HG03460 (cell line): Measurements from ENCODE around the gene TRPV5.

Experiments
- ATAC-seq: cut with Tn5 transposase; IDR thresholded peaks from one replicate; pipeline ENCODE4 v1.9.1; 2021; ENCODE audit not compliant: unreplicated experiment

The TRPV5 gene

DNA sequence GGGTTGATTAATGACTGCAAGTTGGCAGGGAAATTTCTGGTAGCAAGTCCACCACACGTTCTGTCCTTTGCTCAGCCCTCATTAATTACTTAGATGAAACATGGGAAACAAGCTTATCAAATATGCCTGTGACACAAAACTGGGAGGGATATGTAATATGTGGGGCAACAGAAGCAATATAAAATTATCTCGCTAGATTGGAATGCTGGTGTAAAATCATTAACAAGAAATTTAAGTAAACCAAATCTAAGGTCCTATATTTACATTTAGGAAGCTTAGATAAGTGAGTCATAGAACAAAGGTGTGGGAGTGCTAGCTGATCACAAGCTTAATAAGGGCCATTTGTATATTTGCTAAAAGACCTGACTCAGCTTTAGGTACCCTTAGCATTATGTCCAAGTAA is 23.5 kb downstream of the TRPV5 start:
- ATAC-seq, result no peak

DNA sequence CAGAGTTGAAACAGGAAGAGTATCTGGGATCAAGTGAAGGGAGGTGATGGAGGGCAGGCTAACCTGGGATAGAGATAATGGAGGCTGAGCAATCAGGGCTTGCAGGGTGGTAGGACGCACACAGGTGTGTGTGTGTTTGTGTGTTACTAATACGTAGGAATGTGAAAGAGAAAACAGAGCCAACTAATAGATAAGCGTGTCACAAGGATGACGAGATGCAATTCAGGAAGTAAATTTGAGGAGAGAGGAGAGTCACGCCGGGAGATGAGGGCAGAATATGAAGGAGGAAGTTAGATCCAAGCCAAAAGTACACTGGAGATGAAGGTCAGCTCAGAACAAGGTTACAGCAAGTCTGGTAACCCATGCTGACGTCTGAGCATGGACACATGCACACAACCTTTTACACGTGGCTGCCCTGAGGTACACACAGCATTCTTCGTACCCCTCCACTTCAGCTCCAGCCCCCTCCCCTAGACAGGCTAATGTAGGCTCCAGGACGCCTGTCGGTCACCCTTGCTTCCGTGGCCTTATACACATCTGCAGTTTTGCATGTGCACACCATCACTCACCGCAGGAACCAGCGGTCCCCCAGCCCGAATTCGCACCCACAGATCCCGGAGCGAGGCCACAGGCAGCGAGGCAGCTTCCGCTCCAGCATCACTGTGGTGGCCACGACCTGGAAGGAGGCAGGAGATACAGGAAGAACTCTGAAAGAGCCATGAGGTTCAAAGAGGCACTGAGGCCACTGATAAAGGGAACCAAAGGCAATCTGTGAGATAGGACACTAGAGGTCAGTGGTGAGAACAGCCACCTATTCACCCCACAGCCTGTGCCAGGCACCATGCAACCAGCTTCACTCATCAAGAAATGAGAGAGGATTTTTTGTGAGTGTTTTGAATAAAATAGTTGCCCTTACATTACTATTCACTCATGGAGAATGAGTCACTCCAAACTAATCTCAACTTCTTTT is 24.3 kb downstream of the TRPV5 start:
- no peak for ATAC-seq

DNA sequence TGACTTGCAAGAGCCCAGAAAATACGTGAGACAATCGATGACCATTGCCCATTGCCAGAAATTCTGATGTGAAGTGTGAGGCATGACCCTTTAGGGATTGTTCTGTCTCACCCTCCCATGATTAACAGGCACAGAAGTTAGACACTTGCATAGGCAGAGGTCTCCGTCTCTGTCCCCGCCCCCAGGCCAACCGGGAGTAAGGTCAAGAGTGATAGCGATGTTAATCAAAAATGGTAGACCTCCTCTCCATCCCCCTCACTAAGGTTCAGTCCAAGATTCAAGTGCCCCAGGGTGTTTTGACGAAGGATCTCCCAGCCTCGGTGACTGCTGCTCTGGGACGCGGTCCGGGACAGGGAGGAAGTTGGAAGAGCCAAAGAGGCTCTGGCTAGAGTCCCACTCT is 25.3 kb downstream of the TRPV5 start:
- ATAC-seq, result no peak

DNA sequence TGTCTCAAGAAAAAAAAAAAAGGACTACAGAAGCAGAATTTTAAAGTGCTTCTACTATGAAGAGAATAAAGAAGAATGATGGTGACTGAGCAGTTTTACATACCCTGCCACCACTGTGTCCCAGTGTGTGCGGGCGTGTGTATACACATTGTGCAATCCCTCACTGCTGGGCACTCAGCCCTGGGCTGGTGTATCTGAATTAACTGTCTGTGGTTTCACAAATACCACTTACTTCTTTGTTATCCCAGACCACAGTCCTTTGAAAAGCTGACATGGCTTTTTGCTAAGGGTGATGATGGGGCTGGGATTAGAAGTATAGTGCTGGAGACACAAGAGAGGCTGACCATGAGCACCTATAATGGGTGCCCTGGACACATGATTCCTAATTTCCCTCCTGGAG is 26.9 kb downstream of the TRPV5 start:
- no peak for ATAC-seq

DNA sequence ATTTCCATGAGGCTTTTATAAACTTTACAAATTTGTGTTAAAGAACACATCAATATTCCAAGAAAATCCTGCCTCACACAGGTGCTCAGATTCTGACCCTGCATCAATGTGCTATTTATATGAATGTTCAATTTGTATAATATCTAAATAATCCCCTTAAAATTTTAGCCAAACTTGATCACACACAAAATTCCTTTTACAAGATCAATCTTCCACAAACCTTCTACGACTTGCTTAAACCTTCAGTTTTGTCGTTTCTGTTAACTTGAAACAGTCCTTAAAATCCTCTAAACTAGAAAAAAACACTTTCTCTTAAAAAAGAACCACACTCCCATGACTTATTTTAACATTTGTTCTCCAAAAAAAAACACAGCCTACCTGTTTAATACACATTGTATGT is 27.8 kb downstream of the TRPV5 start:
- no peak for ATAC-seq

DNA sequence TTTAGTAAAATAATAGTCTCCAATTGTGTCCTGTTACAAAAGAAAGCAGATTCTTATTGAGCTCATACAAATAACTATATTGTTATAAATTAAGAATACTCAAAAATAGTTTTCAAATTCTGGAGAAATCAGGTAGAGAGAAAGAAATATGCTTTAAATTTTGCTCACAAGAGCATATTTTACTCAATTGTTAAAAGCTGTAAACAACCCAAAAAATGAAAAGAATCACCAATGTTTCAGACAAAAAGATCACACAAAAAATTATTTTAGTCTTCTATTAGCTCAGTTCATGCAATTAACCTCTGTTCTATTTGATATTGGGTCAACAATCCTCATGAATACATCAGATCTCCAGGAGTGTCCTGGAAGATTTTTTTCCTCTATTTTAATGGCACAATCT is 29.4 kb downstream of the TRPV5 start:
- ATAC-seq, result no peak

DNA sequence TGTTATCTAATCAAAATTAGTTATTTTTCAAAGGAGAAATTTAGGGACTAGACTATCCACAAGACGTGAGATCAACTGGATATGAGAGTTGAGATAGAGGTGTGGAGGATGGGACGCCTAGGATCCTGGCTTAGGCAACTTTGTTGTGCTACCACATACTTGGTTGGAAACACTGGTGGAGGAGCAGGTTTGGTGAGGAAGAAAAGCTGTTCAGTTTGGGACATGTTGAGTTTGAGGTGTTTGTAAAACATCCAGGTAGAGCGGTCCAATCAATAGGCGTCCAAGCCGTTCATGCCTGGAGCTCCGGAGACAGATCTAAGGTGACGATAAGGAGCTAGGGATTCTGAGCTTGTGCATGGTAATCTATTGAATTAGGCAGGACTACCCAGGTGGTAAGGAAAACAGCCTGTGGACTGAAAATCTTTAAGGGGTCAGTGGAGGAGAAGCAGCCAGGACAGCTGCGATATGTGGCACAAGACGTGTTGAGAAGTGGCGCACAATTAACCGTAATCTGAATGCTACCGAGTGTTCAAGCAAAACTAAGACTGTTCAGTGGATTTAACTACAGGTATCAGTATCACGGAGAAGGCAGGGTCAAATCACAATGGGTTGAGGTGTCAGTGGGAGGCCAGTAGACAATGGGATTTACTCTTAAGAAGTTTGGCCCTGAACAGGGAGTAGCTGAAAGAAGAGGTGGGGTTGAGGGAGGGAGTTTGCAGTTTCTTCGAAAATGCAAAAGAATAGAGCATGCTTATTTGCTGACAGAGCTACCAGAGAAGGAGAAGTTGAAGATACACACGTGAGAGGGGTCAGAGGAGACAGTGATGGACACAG is 31.9 kb downstream of the TRPV5 start:
- no peak for ATAC-seq

DNA sequence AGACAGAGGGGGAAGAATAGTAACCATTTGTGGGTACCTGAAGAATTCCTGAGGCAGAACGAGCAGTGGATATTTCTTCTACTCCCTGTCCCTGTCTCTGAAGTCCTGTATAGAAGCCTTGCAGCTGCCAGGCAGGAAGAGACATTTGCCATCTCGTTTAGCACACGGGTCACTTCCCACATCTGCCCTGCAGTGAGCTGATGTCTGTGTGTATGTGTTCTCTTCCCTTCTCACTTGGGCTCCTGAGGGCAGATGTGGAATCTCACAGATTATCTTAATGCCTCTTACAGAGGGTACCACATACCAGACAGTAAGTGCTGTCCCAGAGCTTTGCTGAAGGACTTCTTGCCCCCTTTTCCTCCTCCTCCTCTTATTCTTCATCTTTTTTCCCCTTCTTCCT is 33.9 kb downstream of the TRPV5 start:
- no peak for ATAC-seq

DNA sequence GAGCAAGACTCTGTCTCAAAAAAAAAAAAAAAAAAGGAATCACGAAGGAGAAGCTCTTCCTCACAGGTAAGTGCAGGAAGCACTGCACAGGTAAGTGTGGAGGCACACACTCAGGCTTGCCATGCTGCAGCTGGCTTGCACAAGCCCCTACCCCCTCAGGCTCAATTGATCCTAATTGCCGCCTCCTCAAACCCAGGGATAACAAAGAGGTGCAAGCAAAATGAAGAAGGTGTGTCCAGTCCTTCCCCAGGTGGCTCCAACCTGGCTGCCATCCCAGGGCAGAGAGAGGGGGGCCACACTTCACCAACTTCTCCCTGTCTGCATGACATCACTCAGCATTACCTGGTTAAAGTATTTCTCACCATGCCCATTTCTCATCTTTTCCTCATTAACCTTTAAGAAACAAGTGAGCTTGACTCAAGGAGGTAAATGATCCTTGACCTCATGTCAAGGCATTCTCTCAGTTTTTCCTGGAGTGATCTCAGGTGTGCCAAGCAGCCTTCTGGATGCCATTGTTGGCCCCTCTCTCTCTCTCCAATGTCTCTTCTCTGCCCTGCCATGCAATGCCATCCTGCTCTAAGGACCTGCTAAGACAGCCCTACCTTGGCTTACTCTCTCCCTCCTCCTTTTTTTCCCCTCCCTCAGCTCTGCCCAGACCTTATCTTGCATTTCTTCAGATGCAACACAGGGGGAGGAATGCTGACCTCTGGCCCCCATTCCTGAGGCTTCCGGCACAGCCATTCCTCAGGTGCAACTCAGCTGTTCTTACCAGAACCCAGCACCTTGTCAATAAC is 35.0 kb downstream of the TRPV5 start:
- ATAC-seq, result no peak

DNA sequence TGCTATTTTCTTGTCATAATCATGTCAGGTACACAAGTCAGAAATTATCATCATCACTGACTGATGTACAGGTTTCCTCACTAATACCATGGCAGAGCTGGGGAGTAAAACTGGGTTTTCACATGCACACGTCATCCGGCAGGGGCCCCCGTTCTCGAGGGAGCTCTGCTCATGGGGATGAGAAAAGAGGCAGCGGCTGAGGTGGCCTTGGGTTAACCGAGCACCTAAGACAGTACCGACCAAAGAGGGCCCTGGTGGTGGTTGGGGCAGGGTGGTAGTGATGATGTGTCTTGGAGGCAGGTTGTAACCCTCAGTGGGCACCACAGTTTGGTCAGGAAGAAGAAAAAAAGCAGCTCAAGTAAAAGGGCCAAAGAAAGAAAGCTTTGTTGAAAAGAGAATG is 35.9 kb downstream of the TRPV5 start:
- no peak for ATAC-seq

DNA sequence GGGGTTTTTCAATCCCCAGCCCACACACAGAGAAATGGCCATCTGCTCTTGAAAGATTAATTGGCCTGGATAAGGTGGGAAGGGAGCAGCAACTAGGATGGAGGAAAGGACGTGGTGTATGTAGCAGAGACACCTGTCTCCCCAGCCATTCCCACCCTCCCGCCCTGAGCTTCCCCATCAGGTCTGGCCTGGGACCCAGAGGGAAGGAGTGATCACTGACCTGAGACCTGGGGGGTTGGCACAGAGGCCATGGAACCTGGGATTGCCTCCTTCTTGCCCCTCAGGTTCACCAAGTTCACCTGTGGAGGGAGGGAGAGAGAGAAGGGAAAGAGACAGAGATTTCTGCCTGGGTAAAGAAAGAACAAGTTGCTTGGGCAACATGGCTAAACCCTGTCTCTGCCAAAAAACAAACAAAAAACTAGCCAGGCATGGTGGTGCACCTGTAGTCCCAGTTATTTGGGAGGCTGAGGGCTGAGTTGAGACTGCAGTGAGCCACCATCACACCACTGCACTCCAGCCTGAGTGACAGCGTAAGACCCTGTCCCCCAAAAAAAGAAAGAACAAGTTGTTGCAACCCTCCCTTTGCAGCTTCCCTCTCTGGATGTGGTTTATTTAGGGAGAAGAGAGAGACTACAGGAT is 36.7 kb downstream of the TRPV5 start:
- ATAC-seq, result no peak

DNA sequence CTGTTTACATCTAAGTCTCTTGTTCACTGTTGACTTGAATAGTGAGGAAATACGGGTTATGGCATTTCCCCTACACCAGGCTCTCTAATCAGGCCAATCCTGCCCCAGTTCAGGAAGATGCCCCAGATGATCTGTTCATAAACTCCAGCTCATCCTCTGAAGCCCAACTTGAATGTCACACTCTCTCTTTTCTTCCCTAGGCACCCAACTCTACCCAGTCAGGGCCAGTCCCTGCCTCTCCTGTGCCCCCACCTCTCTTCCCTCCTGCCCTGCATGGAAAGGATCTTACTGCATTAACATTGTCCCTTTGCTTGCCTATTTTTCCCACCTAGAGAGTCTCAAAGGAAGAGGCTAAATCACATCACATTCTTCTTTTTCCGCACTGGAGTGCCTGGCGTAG is 37.4 kb downstream of the TRPV5 start:
- ATAC-seq, result no peak

DNA sequence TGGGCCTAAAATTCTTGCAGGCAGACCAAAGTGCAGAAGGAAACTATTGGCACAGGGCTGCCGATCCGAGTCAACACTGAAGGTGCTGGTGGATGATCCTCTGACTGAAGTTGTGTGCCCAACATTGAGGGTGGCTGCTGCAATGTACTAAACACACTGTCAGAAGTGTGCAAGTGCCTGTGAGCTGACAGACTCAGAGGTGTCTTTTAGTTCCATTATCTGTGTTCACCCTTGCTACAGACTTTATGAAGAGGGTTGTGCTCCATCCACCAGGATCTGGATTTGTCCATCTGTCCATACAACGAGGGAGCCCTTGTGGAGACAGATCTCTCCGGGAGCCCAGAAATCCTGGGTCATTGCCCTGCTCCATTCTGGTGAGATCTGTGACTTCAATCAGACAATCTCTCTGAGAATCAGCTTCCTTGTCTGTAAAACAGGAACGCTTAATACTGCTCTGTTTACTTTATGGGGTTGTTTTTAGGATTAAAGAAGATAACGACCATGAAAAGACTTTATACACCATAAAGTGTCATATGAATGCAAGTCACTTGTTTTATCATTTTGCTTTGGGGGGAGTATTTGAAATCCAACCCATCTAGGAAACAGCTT is 38.5 kb downstream of the TRPV5 start:
- ATAC-seq, result no peak

DNA sequence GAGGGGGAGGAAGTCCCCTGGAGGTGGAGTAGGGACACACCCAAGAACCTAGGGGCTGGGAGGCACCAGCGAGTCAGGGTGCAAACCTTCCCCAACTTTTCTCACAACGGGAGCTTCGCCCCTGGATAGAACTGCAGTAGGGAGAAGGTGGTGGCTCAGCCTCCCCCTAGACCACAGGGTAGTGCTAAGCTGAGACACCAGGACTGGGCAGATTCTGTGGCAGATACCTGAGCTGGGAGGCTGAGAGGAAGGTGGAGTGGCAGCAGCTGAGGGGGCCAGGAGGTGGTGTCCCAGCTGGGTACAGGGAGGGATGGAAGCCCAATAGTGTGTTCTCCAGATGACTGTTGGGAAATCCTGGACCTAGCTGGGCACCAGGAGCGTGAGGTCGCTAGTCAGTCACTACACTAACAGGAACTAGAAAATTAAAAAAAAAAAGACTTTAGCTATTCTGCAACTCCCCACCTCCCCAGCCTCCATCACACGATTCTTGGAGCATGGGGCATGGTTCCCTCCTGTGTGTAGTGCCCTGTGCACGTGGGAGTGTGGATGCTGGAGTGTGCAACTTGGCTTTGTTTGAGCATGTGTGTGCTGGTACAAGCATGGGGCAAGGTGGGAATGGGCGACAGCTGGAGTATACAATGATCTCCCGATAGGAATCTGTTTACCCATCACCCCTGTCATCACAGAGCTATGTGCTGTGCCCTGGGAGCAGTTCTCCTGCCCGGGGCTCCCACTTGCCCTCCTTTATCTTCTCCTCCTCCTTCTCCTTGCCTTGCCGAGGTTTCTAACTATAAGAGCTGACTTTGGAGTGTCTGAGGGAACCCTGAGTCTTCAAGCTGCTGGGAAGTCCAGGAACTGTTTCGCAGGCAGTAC is 39.2 kb downstream of the TRPV5 start:
- ATAC-seq, result no peak

DNA sequence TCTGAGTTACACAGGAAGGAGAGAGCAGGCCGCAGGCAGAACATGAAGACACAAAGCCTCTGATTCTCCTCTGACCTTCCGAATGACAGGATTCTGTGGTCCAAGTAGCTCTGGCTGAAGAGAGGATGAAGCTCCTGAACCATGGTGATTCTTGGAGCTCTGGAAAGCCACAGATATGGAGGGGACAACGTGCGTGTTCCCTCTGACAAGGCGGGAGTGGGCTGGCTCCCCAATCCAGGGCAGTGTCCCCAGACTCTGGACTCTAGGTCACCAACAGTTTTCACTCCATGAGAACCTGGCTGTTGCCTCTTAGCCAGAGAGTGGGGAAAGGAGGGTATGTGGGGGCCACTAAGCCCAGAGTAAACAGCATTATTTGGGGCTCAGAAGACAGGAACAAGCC is 40.6 kb downstream of the TRPV5 start:
- ATAC-seq, result no peak

DNA sequence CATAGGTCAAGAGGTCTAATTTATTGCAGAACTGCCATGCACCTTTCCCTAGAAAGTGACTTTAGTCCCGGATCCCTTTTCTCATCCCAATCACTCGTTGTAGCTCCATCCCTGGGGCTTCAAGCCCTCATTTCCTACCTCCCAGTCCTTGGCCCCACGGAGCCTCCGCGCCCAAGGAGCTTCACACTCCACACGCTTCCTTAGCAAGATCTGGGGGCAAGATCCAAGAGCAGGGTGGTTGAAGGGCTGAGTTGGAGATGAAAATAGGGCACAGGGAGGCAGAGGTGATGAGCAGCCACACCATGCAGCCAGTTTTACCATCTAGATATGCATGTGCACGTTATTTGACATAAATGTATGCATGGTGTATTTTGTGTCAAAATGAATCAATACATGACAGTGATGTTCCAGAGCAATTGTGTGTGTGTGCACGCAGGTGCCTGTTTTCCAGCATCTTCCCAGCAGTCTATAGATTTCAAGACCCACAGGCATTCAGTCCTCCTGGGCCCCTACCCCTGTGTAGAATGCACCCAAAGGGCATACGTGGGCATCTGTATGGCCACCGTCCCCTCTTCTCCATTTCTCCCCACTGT is 42.0 kb downstream of the TRPV5 start:
- no peak for ATAC-seq

DNA sequence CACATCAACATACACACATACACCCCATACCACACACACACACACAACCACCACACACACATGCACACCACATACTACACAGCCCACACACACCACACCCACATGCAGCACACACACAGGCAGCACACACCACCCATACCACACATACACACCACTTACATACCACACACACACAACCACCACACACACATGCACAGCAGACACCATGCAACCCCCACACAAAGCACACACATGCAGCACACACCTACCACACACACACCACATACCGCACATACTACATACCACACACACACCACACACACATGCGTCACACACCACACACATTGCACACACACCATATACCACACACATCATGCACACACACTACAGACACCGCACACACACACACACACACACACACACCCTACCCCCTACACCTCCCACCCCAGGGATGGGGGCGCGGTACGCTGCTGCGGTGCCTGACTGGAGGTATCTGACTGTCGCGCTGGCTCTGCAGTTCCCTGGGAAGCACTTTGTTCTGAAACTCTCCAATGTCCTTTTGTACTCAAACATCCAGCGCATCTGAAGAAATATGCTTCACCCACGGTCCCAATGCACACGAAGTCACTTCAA is 42.6 kb downstream of the TRPV5 start:
- no peak for ATAC-seq

DNA sequence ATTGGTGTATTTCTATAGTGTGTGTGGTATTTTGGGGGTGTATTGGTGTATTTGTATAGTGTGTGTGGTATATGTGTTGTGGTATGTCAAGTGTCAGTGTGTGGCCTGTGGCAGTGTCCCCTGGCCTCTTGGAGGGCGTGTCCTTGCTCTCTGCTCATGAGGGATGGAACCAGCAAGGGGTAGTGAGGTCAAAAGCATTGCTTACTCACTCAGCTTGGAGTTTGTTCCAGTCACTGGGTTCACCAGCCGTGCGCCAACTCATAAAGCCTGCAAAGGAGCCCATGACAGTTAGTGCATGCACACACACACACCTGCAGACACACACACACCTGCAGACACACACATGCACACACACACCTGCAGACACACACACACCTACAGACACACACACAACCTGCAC is 43.7 kb downstream of the TRPV5 start:
- no peak for ATAC-seq
